Gastroesophageal sphincter (tissue), 4 donors: ENCODE results near the gene CCDC73. TPM values are rescaled to one million over a fixed set of nuclear protein-coding genes. Genes with fewer than 3 reads are reported as not detected.

Experiments
- ATAC-seq: fragments of 150-250 bp; one replicate; pipeline ENCODE4 v1.9.1; 2016; ENCODE audit warnings: mild to moderate bottlenecking, moderate library complexity
- H3K27ac ChIP-seq, 4 donors: fragments of 200-600 bp; sonication (generic) in 3 of 4; 1 replicate in 3 of 4; 2 replicates in 1 of 4; pipeline ENCODE4 v1.5.1; 2016 to 2019
- H3K27me3 ChIP-seq: fragments of 200-600 bp; sonication (generic); one replicate; pipeline ENCODE4 v1.5.1; 2019
- H3K36me3 ChIP-seq, 2 donors: fragments of 200-600 bp; sonication (generic); one replicate each; pipeline ENCODE4 v1.5.1; 2019; ENCODE audit warnings: control low read depth in 1 of 2
- H3K4me1 ChIP-seq, 3 donors: fragments of 200-600 bp; sonication (generic); 1 replicate in 2 of 3; 2 replicates in 1 of 3; pipeline ENCODE4 v1.5.1; 2016 to 2019; ENCODE audit warnings: control low read depth in 2 of 3
- H3K4me3 ChIP-seq, 2 donors: fragments of 200-600 bp; sonication (generic); one replicate each; pipeline ENCODE4 v1.5.1; 2019; ENCODE audit warnings: mild to moderate bottlenecking in 1 of 2, moderate library complexity in 1 of 2
- H3K9me3 ChIP-seq, 3 donors: fragments of 200-600 bp; sonication (generic); one replicate each; pipeline ENCODE4 v1.5.1; 2017 to 2019; ENCODE audit warnings: control low read depth in 2 of 3
- EP300 ChIP-seq: sonication (generic); formaldehyde crosslinking; IDR thresholded peaks from one replicate; pipeline ENCODE4 v1.6.1; 2017; ENCODE audit warnings: antibody characterized with exemption, mild to moderate bottlenecking
- POLR2A ChIP-seq, 2 donors: fragments of 450-650 bp; IDR thresholded peaks; one replicate each; pipeline ENCODE4 v1.6.1; 2017; ENCODE audit warnings: antibody characterized with exemption in 2 of 2, mild to moderate bottlenecking in 2 of 2, moderate library complexity in 1 of 2
- POLR2AphosphoS5 ChIP-seq: sonication (generic); formaldehyde crosslinking; IDR thresholded peaks from one replicate; pipeline ENCODE4 v1.6.1; 2017; ENCODE audit warnings: antibody characterized with exemption
- WGBS, 2 donors: methylation state at CpG; one replicate each; pipeline ENCODE4 v1.1.5; 2018; ENCODE audit warnings: low coverage in 1 of 2; 5-methylcytosine and 5-hydroxymethylcytosine counted together
- total RNA-seq, 4 donors: library from RNA; depleted of rRNA; stranded (reverse); fragments of >200 nt; gene quantifications; one replicate each; pipeline ENCODE4 v1.1.0, GENCODE V29; 2016
- TF ChIP-seq, protein P1 (sequence below), 4 experiments: fragments of 200-600 bp in 2 of 4; fragments of 450-650 bp in 2 of 4; sonication (generic) in 1 of 4; IDR thresholded peaks; one replicate each; pipeline ENCODE4 v1.5.1; 2017 to 2019; ENCODE audit warnings: antibody characterized with exemption in 4 of 4, mild to moderate bottlenecking in 2 of 4, moderate library complexity in 2 of 4

Gene CCDC73
- total RNA-seq, 4 donors from 2014 or later = not detected

DNA sequence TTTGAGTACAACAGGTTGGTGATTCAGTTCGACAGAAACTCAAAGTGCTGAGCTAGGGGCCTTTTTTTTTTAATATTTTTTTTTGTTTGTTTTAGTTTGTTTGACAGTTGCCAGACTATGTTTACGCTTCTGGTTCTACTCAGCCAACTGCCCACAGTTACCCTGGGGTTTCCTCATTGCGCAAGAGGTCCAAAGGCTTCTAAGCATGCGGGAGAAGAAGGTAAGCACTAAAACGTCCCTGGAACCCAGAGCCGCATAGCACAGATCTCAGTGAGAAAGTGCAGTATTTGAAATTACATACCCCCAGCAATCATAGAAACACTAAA, 35.9 kb upstream of the CCDC73 start:
- WGBS, 2 donors = 21 to 22% methylated on average over 2 to 4 of the region's 6 CpGs
- ATAC-seq = no peak
- H3K27me3 ChIP-seq = peaks cover 32% of the 10 kb centered on the region
- H3K27ac ChIP-seq = peak overlapping the region in 2 of 4 donors; percentile 48 to 66
- H3K36me3 ChIP-seq = no peaks in the 10 kb centered on the region
- peak overlapping the region; percentile 44 to 65 for H3K4me3 ChIP-seq
- H3K9me3 ChIP-seq = no peaks in the 10 kb centered on the region
- TF ChIP-seq POLR2A (IDR thresholded peaks at IDR 0.05) (no peak), POLR2AphosphoS5 (no peak), EP300 (no peak)
- TF ChIP-seq, protein P1, sequence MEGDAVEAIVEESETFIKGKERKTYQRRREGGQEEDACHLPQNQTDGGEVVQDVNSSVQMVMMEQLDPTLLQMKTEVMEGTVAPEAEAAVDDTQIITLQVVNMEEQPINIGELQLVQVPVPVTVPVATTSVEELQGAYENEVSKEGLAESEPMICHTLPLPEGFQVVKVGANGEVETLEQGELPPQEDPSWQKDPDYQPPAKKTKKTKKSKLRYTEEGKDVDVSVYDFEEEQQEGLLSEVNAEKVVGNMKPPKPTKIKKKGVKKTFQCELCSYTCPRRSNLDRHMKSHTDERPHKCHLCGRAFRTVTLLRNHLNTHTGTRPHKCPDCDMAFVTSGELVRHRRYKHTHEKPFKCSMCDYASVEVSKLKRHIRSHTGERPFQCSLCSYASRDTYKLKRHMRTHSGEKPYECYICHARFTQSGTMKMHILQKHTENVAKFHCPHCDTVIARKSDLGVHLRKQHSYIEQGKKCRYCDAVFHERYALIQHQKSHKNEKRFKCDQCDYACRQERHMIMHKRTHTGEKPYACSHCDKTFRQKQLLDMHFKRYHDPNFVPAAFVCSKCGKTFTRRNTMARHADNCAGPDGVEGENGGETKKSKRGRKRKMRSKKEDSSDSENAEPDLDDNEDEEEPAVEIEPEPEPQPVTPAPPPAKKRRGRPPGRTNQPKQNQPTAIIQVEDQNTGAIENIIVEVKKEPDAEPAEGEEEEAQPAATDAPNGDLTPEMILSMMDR (IDR thresholded peaks at IDR 0.05) = no peak
- H3K4me1 ChIP-seq = peaks cover 0 to 14% (median 12%) of the 10 kb centered on the region in 3 donors

DNA sequence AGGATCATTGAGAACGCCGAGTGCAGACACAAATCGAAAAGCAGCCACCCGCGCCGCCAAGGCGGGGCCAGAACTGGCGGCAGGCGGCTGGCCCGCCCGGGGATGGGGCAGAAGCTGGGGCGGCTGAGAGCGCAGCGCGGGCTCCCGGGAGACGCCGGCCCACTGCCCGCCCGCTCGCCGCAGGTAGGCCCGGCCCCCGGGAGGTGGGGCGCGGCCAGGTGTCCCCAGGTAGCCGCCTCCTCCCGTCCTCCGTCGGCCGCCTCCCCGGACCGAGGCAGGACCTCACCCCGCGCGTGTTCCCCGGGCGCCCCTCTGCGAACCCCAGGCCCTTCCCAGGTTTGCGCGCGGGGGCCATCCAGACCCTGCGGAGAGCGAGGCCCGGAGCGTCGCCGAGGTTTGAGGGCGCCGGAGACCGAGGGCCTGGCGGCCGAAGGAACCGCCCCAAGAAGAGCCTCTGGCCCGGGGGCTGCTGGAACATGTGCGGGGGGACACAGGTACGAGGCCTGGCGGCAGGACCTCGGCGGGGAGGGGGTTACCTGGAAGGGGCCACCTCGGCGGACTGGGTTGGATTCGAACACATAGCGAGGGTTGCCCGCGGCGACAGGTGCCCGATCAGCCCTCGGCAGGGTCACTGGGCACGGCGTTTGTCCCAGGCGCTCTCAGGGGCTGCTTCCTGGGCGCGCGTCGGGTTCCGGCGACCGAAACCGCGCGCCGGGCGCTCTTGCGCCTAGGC, 35.4 kb upstream of the CCDC73 start, which contains the start of gene PRRG4:
Gene PRRG4, plus strand, starts transcription at position 248 of the 733 bp plus-strand sequence. CDS start 603 bp downstream, outside the sequence.
- 1 to 8% methylated on average over 10 to 21 of the region's 85 CpGs for WGBS, 2 donors
- TF ChIP-seq, protein P1 (IDR thresholded peaks at IDR 0.05) = no peak
- TF ChIP-seq POLR2AphosphoS5 (no peak), POLR2A (IDR thresholded peaks at IDR 0.05) (no peak), EP300 (no peak)

DNA sequence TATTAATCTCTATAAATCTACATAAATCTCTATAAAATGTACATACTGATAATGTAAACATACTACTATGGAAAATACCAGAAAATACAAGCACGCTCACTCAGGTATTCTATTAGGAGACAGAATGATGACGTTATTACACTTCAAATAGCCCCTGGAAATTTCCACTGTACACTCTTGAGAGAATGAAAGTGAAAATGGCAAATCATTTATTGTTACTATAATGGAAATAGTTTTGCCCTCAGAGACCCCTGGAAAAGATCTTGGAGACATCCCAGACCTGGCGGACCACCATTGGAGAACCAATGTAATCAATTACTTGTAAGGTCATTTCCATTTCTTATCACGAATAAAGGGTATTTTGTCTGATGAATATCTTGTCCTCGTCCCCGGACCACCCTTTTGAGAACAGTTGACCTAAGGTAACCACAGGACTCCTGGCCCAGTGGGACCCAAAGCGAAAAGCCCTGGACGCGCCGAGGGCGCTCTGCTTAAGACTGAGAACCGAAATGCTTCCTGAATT, 34.8 kb upstream of the CCDC73 start:
- no peaks in the 10 kb centered on the region for H3K36me3 ChIP-seq
- H3K27ac ChIP-seq = peak overlapping the region in 3 of 4 donors; percentile 37 to 66 (median 48)
- H3K27me3 ChIP-seq = peaks cover 28% of the 10 kb centered on the region
- H3K4me3 ChIP-seq = peak overlapping the region; percentile 44 to 65
- ATAC-seq = no peak
- 10 to 25% methylated on average over 4 to 7 of the region's 12 CpGs for WGBS, 2 donors
- TF ChIP-seq POLR2A (IDR thresholded peaks at IDR 0.05) (peak in 1 of 2 donors; percentile 17), POLR2AphosphoS5 (no peak), EP300 (no peak)
- TF ChIP-seq, protein P1 (IDR thresholded peaks at IDR 0.05) = no peak
- peaks cover 0 to 14% (median 12%) of the 10 kb centered on the region in 3 donors for H3K4me1 ChIP-seq
- no peaks in the 10 kb centered on the region for H3K9me3 ChIP-seq

More for the DNA sequence above, 35.4 kb upstream of the CCDC73 start, which contains the start of gene PRRG4:
- H3K27ac ChIP-seq = peak within 1 kb of the TSS in 3 of 4 donors; percentile 37 to 66 (median 48)
- H3K4me1 ChIP-seq = peaks cover 0 to 14% (median 12%) of the 10 kb centered on the region in 3 donors
- no peaks in the 10 kb centered on the region for H3K36me3 ChIP-seq
- H3K27me3 ChIP-seq = peaks cover 31% of the 10 kb centered on the region
- no peaks in the 10 kb centered on the region for H3K9me3 ChIP-seq
- peak within 1 kb of the TSS; percentile 44 to 65 for H3K4me3 ChIP-seq
- peak; percentile 73 for ATAC-seq

DNA sequence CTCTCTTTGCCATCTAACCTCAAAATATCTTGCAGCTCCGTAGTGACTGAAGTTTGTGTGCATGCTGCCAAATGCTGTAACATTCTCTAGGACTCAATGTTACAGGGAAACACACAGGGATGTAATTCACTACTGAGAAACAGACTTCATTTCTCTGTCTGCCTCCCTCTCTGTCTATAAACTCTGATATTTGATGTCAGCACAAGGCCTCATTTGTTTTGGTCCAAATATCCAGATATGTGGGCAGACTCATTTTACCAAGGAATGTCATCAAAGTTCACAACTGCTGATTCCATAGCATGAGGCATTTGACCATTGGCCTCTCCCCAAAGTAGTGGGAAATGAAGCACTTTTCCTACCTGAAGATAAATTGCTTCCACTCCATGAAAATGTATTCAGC, 32.8 kb upstream of the CCDC73 start:
- Histone ChIP-seq H3K36me3 (no peaks in the 10 kb centered on the region), H3K9me3 (peaks cover 0 to 5% (median 0%) of the 10 kb centered on the region in 3 donors), H3K27me3 (peaks cover 28% of the 10 kb centered on the region), H3K27ac (no peak overlapping the region), H3K4me1 (peaks cover 0 to 14% (median 12%) of the 10 kb centered on the region in 3 donors), H3K4me3 (no peak overlapping the region)
- TF ChIP-seq POLR2AphosphoS5 = no peak
- no peak for TF ChIP-seq EP300
- TF ChIP-seq, protein P1 (IDR thresholded peaks at IDR 0.05) = no peak
- TF ChIP-seq POLR2A (IDR thresholded peaks at IDR 0.05) = no peak
- ATAC-seq = no peak
- WGBS, 2 donors = 43 to 78% methylated on average over 1 of the region's 1 CpG
